IPS DF 4.7 (cell line): Measurements from ENCODE around the gene TMEM145.

Experiments used
- DNase-seq: peaks from one replicate; pipeline ENCODE4 v3.0.0-alpha.2; 2013; ENCODE audit warnings: low spot score; ENCODE audit errors: extremely low read depth

The TMEM145 gene

GRCh38 chr19:42357290-42357689, 44.2 kb downstream of the TMEM145 start:
- no peak for DNase-seq

GRCh38 chr19:42360787-42361544, 47.9 kb downstream of the TMEM145 start:
- no peak for DNase-seq

- DNase-seq: no peak
These were observed 48.4 kb downstream of the TMEM145 start for GRCh38 chr19:42361545-42361910.

GRCh38 chr19:42362342-42362741, 49.2 kb downstream of the TMEM145 start:
- DNase-seq: no peak

- no peak for DNase-seq
These were observed 49.9 kb downstream of the TMEM145 start for GRCh38 chr19:42362891-42363440.

- no peak for DNase-seq
These were observed 50.7 kb downstream of the TMEM145 start for GRCh38 chr19:42363614-42364346.

GRCh38 chr19:42366673-42367072, 53.6 kb downstream of the TMEM145 start:
- no peak for DNase-seq

- no peak for DNase-seq
These were observed 54.8 kb downstream of the TMEM145 start for GRCh38 chr19:42367929-42368328.

GRCh38 chr19:42368360-42368759, 55.3 kb downstream of the TMEM145 start:
- DNase-seq: no peak

GRCh38 chr19:42368765-42369164, 55.7 kb downstream of the TMEM145 start:
- no peak for DNase-seq

GRCh38 chr19:42369433-42370067, 56.4 kb downstream of the TMEM145 start:
- no peak for DNase-seq

GRCh38 chr19:42370068-42370520, 57.0 kb downstream of the TMEM145 start:
- peak; percentile 75 for DNase-seq

GRCh38 chr19:42370626-42371175, 57.6 kb downstream of the TMEM145 start:
- no peak for DNase-seq
